WTC11 (cell line): ENCODE data around the gene POLA1. TPM values are rescaled to one million over a fixed set of nuclear protein-coding genes. Genes with fewer than 3 reads are reported as not detected.

ENCODE experiments used
- ATAC-seq: fragments of 200-7000 bp; cut with Tn5 transposase; 2 replicates; pipeline ENCODE4 v1.10.0; 2021; ENCODE audit warnings: mild to moderate bottlenecking, moderate library complexity
- CTCF ChIA-PET: fragments of 300-600 bp; sonication (Branson Sonifier 250); formaldehyde crosslinking; loops from one replicate; lab custom pipeline; 2021; ENCODE audit warnings: antibody characterized with exemption; lab: Charles Lee
- POLR2A ChIA-PET: fragments of 350-600 bp; sonication (Branson Sonifier 250); formaldehyde crosslinking; loops from one replicate; lab custom pipeline; 2021; ENCODE audit warnings: antibody characterized with exemption; lab: Charles Lee
- DNase-seq: peaks from one replicate; pipeline ENCODE4 v3.0.0; 2021; ENCODE audit warnings: low spot score
- H3K27ac Mint-ChIP-seq: 2 replicates; pipeline ENCODE4 v1.8.0; 2021; ENCODE audit warnings: mixed read lengths
- H3K27me3 Mint-ChIP-seq: 2 replicates; pipeline ENCODE4 v1.8.0; 2021; ENCODE audit warnings: low read depth, mild to moderate bottlenecking, moderate library complexity, mixed read lengths
- H3K36me3 Mint-ChIP-seq: 2 replicates; pipeline ENCODE4 v1.8.0; 2021; ENCODE audit warnings: mixed read lengths
- H3K4me1 Mint-ChIP-seq: 2 replicates; pipeline ENCODE4 v1.8.0; 2022; ENCODE audit warnings: mixed read lengths
- H3K4me3 Mint-ChIP-seq: 2 replicates; pipeline ENCODE4 v1.8.0; 2021; ENCODE audit warnings: mild to moderate bottlenecking, moderate library complexity, mixed read lengths
- H3K9me3 Mint-ChIP-seq: 2 replicates; pipeline ENCODE4 v1.8.0; 2021; ENCODE audit warnings: mixed read lengths
- ARID4B ChIP-seq: sonication (generic); formaldehyde crosslinking; IDR thresholded peaks from 2 replicates; pipeline ENCODE4 v1.8.0; 2023; ENCODE audit warnings: missing genetic modification reagents, mild to moderate bottlenecking, borderline replicate concordance
- CREM ChIP-seq: sonication (generic); formaldehyde crosslinking; IDR thresholded peaks from 2 replicates; pipeline ENCODE4 v1.8.1; 2022; ENCODE audit warnings: mild to moderate bottlenecking, missing genetic modification reagents, moderate library complexity
- MLX ChIP-seq: sonication (generic); formaldehyde crosslinking; IDR thresholded peaks from 2 replicates; pipeline ENCODE4 v1.8.1; 2023; ENCODE audit warnings: mild to moderate bottlenecking, missing genetic modification reagents, moderate library complexity
- NR2C2 ChIP-seq: sonication (generic); formaldehyde crosslinking; IDR thresholded peaks from 2 replicates; pipeline ENCODE4 v1.8.0; 2022; ENCODE audit warnings: mild to moderate bottlenecking, missing genetic modification reagents
- PRDM15 ChIP-seq: sonication (generic); formaldehyde crosslinking; IDR thresholded peaks from 2 replicates; pipeline ENCODE4 v1.8.0; 2022; ENCODE audit warnings: missing genetic modification reagents
- SOX15 ChIP-seq: fragments of 250-450 bp; sonication (Bioruptor Pico); IDR thresholded peaks from 2 replicates; pipeline ENCODE4 v1.9.0; 2021; ENCODE audit warnings: mild to moderate bottlenecking
- total RNA-seq: library from RNA; stranded (reverse); gene quantifications from 3 replicates; pipeline ENCODE4 v1.2.3, GENCODE V29; 2021
- TF ChIP-seq, protein P1 (sequence below): fragments of 250-450 bp; sonication (Bioruptor Pico); IDR thresholded peaks from 2 replicates; pipeline ENCODE4 v1.9.0; 2021; ENCODE audit warnings: mild to moderate bottlenecking, borderline replicate concordance

The POLA1 gene
- total RNA-seq, 1 experiment from 2014 or later, result 29.9 TPM

DNA sequence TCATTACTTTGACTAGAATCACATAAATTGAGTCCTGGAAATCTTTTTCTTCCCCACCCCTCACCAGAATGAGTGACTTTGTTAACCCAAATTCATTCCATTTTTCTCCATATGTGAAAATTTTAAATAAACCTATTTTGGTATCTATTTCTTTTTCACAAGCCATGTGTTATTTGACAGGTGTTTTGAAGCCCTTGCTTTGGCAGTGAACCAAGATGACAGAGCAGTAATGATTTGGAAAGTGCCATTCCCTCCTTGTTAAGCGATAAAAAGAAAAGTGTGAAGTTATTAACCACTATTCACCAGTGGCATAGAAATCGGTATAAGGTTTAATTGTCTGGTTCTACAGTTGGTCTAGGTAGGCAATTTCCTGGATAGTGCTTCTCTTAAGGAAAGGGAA is 66.1 kb downstream of the POLA1 start (continued):
- TF ChIP-seq ARID4B (CRISPR knock-in tag) (no peak), NR2C2 (no peak), SOX15 (no peak), CREM (CRISPR knock-in tag) (no peak)
- TF ChIP-seq, protein P1, sequence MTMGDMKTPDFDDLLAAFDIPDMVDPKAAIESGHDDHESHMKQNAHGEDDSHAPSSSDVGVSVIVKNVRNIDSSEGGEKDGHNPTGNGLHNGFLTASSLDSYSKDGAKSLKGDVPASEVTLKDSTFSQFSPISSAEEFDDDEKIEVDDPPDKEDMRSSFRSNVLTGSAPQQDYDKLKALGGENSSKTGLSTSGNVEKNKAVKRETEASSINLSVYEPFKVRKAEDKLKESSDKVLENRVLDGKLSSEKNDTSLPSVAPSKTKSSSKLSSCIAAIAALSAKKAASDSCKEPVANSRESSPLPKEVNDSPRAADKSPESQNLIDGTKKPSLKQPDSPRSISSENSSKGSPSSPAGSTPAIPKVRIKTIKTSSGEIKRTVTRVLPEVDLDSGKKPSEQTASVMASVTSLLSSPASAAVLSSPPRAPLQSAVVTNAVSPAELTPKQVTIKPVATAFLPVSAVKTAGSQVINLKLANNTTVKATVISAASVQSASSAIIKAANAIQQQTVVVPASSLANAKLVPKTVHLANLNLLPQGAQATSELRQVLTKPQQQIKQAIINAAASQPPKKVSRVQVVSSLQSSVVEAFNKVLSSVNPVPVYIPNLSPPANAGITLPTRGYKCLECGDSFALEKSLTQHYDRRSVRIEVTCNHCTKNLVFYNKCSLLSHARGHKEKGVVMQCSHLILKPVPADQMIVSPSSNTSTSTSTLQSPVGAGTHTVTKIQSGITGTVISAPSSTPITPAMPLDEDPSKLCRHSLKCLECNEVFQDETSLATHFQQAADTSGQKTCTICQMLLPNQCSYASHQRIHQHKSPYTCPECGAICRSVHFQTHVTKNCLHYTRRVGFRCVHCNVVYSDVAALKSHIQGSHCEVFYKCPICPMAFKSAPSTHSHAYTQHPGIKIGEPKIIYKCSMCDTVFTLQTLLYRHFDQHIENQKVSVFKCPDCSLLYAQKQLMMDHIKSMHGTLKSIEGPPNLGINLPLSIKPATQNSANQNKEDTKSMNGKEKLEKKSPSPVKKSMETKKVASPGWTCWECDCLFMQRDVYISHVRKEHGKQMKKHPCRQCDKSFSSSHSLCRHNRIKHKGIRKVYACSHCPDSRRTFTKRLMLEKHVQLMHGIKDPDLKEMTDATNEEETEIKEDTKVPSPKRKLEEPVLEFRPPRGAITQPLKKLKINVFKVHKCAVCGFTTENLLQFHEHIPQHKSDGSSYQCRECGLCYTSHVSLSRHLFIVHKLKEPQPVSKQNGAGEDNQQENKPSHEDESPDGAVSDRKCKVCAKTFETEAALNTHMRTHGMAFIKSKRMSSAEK (CRISPR knock-in tag), result no peak

- no peak overlapping the region for H3K4me3 Mint-ChIP-seq
- no peak for ATAC-seq
- no peak for TF ChIP-seq MLX (CRISPR knock-in tag)
- TF ChIP-seq PRDM15 (CRISPR knock-in tag), result no peak
- TF ChIP-seq ARID4B (CRISPR knock-in tag), result no peak
- no peaks in the 10 kb centered on the region for H3K27me3 Mint-ChIP-seq
- no peaks in the 10 kb centered on the region for H3K9me3 Mint-ChIP-seq
- DNase-seq, result no peak
- H3K4me1 Mint-ChIP-seq, result no peaks in the 10 kb centered on the region
- peaks cover 32% of the 10 kb centered on the region for H3K36me3 Mint-ChIP-seq
- POLR2A ChIA-PET, result no interaction called here
- CTCF ChIA-PET, result no interaction called here
- no peak overlapping the region for H3K27ac Mint-ChIP-seq
Measured at GRCh38 chrX:24760363-24761000, 66.8 kb downstream of the POLA1 start.
